ENCODE data around the gene FOXP4. TPM values are rescaled to one million over a fixed set of nuclear protein-coding genes. Genes with fewer than 3 reads are reported as not detected.

FOXP4 gene
- total RNA-seq, 4 donors from 2014 or later: 10.8 to 30.7 (median 17.7) TPM

DNA sequence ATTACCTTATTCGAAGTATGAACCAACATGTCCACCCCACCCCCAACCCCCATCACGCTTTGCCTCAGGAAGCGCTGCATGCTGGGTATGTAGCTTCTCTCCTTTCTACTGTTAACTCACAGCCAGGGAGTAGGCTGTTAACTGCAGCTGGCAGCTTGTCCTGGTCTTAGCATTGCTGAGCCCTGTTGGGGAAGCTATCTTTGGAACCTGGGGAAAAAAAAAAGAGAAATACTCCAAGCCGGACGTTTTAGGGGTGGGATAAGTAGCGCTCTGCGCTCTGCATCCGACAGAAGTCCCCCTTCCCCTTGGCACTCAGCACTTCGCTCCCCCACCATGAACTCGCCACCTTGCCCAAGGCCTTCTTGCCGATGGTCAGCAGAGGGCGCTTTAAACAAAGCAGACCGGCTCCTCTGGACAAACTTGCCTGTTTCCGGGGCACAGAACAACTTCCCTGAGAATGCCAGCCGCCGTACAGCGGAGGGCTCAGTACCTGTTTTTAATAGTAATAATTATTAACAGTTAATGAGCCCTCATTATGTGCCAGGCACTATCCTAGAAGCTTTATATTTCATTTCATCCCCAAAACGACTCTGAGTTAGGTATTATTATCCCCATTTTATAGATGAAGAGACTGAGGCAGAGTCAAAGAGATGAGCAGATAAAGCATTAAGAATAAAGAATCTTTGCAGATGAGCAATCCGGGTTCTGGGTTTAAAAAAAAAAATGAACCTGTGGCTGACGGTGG lies 56.9 kb downstream of the FOXP4 start:
- TF ChIP-seq EP300 (IDR thresholded peaks at IDR 0.05) (no peak), POLR2AphosphoS5 (IDR thresholded peaks at IDR 0.05) (peak in 1 of 2 donors; percentile 38), POLR2A (IDR thresholded peaks at IDR 0.05; ENCODE audit: low read depth) (no peak)
- TF ChIP-seq, protein P1, sequence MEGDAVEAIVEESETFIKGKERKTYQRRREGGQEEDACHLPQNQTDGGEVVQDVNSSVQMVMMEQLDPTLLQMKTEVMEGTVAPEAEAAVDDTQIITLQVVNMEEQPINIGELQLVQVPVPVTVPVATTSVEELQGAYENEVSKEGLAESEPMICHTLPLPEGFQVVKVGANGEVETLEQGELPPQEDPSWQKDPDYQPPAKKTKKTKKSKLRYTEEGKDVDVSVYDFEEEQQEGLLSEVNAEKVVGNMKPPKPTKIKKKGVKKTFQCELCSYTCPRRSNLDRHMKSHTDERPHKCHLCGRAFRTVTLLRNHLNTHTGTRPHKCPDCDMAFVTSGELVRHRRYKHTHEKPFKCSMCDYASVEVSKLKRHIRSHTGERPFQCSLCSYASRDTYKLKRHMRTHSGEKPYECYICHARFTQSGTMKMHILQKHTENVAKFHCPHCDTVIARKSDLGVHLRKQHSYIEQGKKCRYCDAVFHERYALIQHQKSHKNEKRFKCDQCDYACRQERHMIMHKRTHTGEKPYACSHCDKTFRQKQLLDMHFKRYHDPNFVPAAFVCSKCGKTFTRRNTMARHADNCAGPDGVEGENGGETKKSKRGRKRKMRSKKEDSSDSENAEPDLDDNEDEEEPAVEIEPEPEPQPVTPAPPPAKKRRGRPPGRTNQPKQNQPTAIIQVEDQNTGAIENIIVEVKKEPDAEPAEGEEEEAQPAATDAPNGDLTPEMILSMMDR (IDR thresholded peaks at IDR 0.05): peak; percentile 84 to 96 (median 92)
- intact Hi-C loops (cut with DNase I): loop anchor here (1.0 kb wide), 1 partner anchor 80 kb away; no protein-coding TSS in a partner anchor
- WGBS: 4% methylated on average over 19 of the region's 20 CpGs
- Histone ChIP-seq H3K4me3 (peak overlapping the region in 3 of 4 donors; percentile 13 to 23 (median 19)), H3K27ac (replicated peaks in 1 of 4) (peak overlapping the region in 2 of 4 donors; percentile 33 to 53), H3K4me1 (peaks cover 3 to 20% (median 17%) of the 10 kb centered on the region in 4 donors), H3K27me3 (no peaks in the 10 kb centered on the region), H3K9me3 (no peaks in the 10 kb centered on the region), H3K36me3 (peaks cover 4 to 24% (median 19%) of the 10 kb centered on the region in 4 donors)
- DNase-seq (ENCODE audit: extremely low spot score): no peak

- intact Hi-C loops (cut with DNase I): no loop called here
- Histone ChIP-seq H3K27me3 (no peaks in the 10 kb centered on the region), H3K36me3 (peaks cover 3 to 14% (median 12%) of the 10 kb centered on the region in 4 donors), H3K27ac (replicated peaks in 1 of 4) (no peak overlapping the region), H3K4me1 (peaks cover 3 to 20% (median 17%) of the 10 kb centered on the region in 4 donors), H3K9me3 (no peaks in the 10 kb centered on the region), H3K4me3 (no peak overlapping the region)
- 86% methylated on average over 3 of the region's 5 CpGs for WGBS
- TF ChIP-seq EP300 (IDR thresholded peaks at IDR 0.05) (no peak), POLR2AphosphoS5 (IDR thresholded peaks at IDR 0.05) (no peak), POLR2A (IDR thresholded peaks at IDR 0.05; ENCODE audit: low read depth) (no peak)
- TF ChIP-seq, protein P1 (IDR thresholded peaks at IDR 0.05): no peak
- no peak for DNase-seq (ENCODE audit: extremely low spot score)
Measured at GRCh38 chr6:41604006-41604405, 57.8 kb downstream of the FOXP4 start.

GRCh38 chr6:41605649-41606048 lies 59.5 kb downstream of the FOXP4 start:
- H3K27me3 ChIP-seq: no peaks in the 10 kb centered on the region
- H3K4me1 ChIP-seq: peaks cover 3 to 20% (median 17%) of the 10 kb centered on the region in 4 donors
- H3K36me3 ChIP-seq: no peaks in the 10 kb centered on the region
- DNase-seq (ENCODE audit: extremely low spot score): no peak
- 85% methylated on average over 3 of the region's 3 CpGs for WGBS
- intact Hi-C loops (cut with DNase I): no loop called here
- TF ChIP-seq POLR2A (IDR thresholded peaks at IDR 0.05; ENCODE audit: low read depth) (no peak), POLR2AphosphoS5 (IDR thresholded peaks at IDR 0.05) (no peak), EP300 (IDR thresholded peaks at IDR 0.05) (no peak)
- TF ChIP-seq, protein P1 (IDR thresholded peaks at IDR 0.05): no peak
- no peak overlapping the region for H3K4me3 ChIP-seq
- no peak overlapping the region for H3K27ac ChIP-seq (replicated peaks in 1 of 4)
- H3K9me3 ChIP-seq: no peaks in the 10 kb centered on the region

- intact Hi-C loops (cut with DNase I): no loop called here
- H3K9me3 ChIP-seq: no peaks in the 10 kb centered on the region
- no peaks in the 10 kb centered on the region for H3K27me3 ChIP-seq
- peaks cover 3 to 16% (median 16%) of the 10 kb centered on the region in 4 donors for H3K4me1 ChIP-seq
- 95% methylated on average over 5 of the region's 5 CpGs for WGBS
- H3K4me3 ChIP-seq: no peak overlapping the region
- no peak for DNase-seq (ENCODE audit: extremely low spot score)
- no peaks in the 10 kb centered on the region for H3K36me3 ChIP-seq
- no peak overlapping the region for H3K27ac ChIP-seq (replicated peaks in 1 of 4)
- TF ChIP-seq, protein P1 (IDR thresholded peaks at IDR 0.05): no peak
- TF ChIP-seq POLR2A (IDR thresholded peaks at IDR 0.05; ENCODE audit: low read depth): no peak
- TF ChIP-seq EP300 (IDR thresholded peaks at IDR 0.05): no peak
- TF ChIP-seq POLR2AphosphoS5 (IDR thresholded peaks at IDR 0.05): no peak
Measured at GRCh38 chr6:41607036-41607435, 60.9 kb downstream of the FOXP4 start.
